GM19023 (cell line): ENCODE data around the gene HNRNPA3.
"Not testable (repeated sequence)": the region's sequence is repeated elsewhere in the genome, so short reads cannot be mapped to it uniquely, and the experiment has no call there.

Experiments used
- ATAC-seq: cut with Tn5 transposase; IDR thresholded peaks from one replicate; pipeline ENCODE4 v1.9.1; 2021; ENCODE audit warnings: mild to moderate bottlenecking, moderate library complexity; ENCODE audit not compliant: unreplicated experiment

HNRNPA3 gene

GRCh38 chr2:177232098-177232704, 19.6 kb downstream of the HNRNPA3 start:
- ATAC-seq, result no peak

- ATAC-seq, result no peak
These were observed 21.7 kb downstream of the HNRNPA3 start for GRCh38 chr2:177234267-177234666.

GRCh38 chr2:177235855-177236437, 23.4 kb downstream of the HNRNPA3 start:
- ATAC-seq, result no peak

GRCh38 chr2:177237932-177238331, 25.3 kb downstream of the HNRNPA3 start:
- ATAC-seq, result no peak

GRCh38 chr2:177239053-177239452, 26.5 kb downstream of the HNRNPA3 start:
- no peak for ATAC-seq

GRCh38 chr2:177239932-177240630, 27.5 kb downstream of the HNRNPA3 start:
- peak; percentile 61 for ATAC-seq

- no peak for ATAC-seq
These were observed 29.1 kb downstream of the HNRNPA3 start for GRCh38 chr2:177241711-177242120.

GRCh38 chr2:177242121-177242987, 29.8 kb downstream of the HNRNPA3 start:
- no peak for ATAC-seq

- no peak for ATAC-seq
These were observed 30.5 kb downstream of the HNRNPA3 start for GRCh38 chr2:177243073-177243472.

GRCh38 chr2:177243476-177243875, 30.9 kb downstream of the HNRNPA3 start:
- no peak for ATAC-seq

- no peak for ATAC-seq
These were observed 31.7 kb downstream of the HNRNPA3 start for GRCh38 chr2:177244244-177244771.

- no peak for ATAC-seq
These were observed 32.4 kb downstream of the HNRNPA3 start for GRCh38 chr2:177245010-177245422.

GRCh38 chr2:177246000-177246399, 33.4 kb downstream of the HNRNPA3 start:
- no peak for ATAC-seq

- not testable (repeated sequence) for ATAC-seq
These were observed 34.0 kb downstream of the HNRNPA3 start for GRCh38 chr2:177246523-177247030.

GRCh38 chr2:177247693-177248262, 35.2 kb downstream of the HNRNPA3 start:
- no peak for ATAC-seq

GRCh38 chr2:177249038-177249437, 36.4 kb downstream of the HNRNPA3 start:
- no peak for ATAC-seq

- ATAC-seq, result no peak
These were observed 37.9 kb downstream of the HNRNPA3 start for GRCh38 chr2:177250461-177250860.

GRCh38 chr2:177251165-177251542, 38.6 kb downstream of the HNRNPA3 start:
- no peak for ATAC-seq

- no peak for ATAC-seq
These were observed 40.4 kb downstream of the HNRNPA3 start for GRCh38 chr2:177252808-177253531.

GRCh38 chr2:177253704-177254103, 41.1 kb downstream of the HNRNPA3 start:
- no peak for ATAC-seq
